ENCODE measurements around the gene DENND6B.

DENND6B gene

GRCh38 chr22:50305923-50306566 lies 20.8 kb downstream of the DENND6B start:
- H2AK5ac ChIP-seq (ENCODE audit: low read length) = no peak overlapping the region
- no peaks in the 10 kb centered on the region for H3K4me1 ChIP-seq (ENCODE audit: control insufficient read depth, low read depth, low read length)
- H3K4ac ChIP-seq (ENCODE audit: low read depth, low read length) = peak overlapping the region; percentile 21
- no peak overlapping the region for H2BK15ac ChIP-seq (replicated peaks; ENCODE audit: low read depth)
- H4K5ac ChIP-seq (ENCODE audit: low read length) = no peak overlapping the region
- no peak overlapping the region for H3K4me3 ChIP-seq (ENCODE audit: low read length)
- peak overlapping the region; percentile 42 for H3K18ac ChIP-seq (ENCODE audit: low read length)
- no peak overlapping the region for H2BK120ac ChIP-seq (ENCODE audit: low read depth, low read length)
- peak; percentile 53 for DNase-seq
- H4K8ac ChIP-seq (ENCODE audit: low read depth, low read length) = no peak overlapping the region
- peaks cover 3% of the 10 kb centered on the region for H3K79me1 ChIP-seq (ENCODE audit: low read length)
- H3K4me2 ChIP-seq (ENCODE audit: low read length) = peak overlapping the region; percentile 67
- H3K79me2 ChIP-seq (ENCODE audit: control insufficient read depth, insufficient read depth, low read length) = no peaks in the 10 kb centered on the region
- H3K27me3 ChIP-seq (ENCODE audit: insufficient read depth, low read length, poor library complexity) = no peaks in the 10 kb centered on the region
- peak overlapping the region; percentile 57 for H3K56ac ChIP-seq (ENCODE audit: low read length)
- no peaks in the 10 kb centered on the region for H3K36me3 ChIP-seq (ENCODE audit: control insufficient read depth, insufficient read depth, low read length)
- H2BK5ac ChIP-seq (ENCODE audit: low read length) = no peak overlapping the region
- no CpG with 5 or more reads among the region's 21 CpGs for WGBS (ENCODE audit: extremely low coverage, insufficient coverage, low lambda C conversion rate)
- no peak overlapping the region for H3K27ac ChIP-seq (ENCODE audit: low read depth, low read length)
- H3K9ac ChIP-seq (ENCODE audit: low read length) = peak overlapping the region; percentile 83
- peak overlapping the region; percentile 57 for H3K23ac ChIP-seq (ENCODE audit: low read length)

- Histone ChIP-seq H2BK120ac (ENCODE audit: low read depth, low read length) (no peak overlapping the region), H3K79me2 (ENCODE audit: control insufficient read depth, insufficient read depth, low read length) (no peaks in the 10 kb centered on the region), H3K36me3 (ENCODE audit: control insufficient read depth, insufficient read depth, low read length) (no peaks in the 10 kb centered on the region), H3K23ac (ENCODE audit: low read length) (no peak overlapping the region), H3K4me2 (ENCODE audit: low read length) (no peak overlapping the region), H2AK5ac (ENCODE audit: low read length) (no peak overlapping the region), H4K5ac (ENCODE audit: low read length) (no peak overlapping the region), H2BK5ac (ENCODE audit: low read length) (no peak overlapping the region), H3K4me1 (ENCODE audit: control insufficient read depth, low read depth, low read length) (no peaks in the 10 kb centered on the region), H4K8ac (ENCODE audit: low read depth, low read length) (no peak overlapping the region), H2BK15ac (replicated peaks; ENCODE audit: low read depth) (no peak overlapping the region), H3K9ac (ENCODE audit: low read length) (no peak overlapping the region), H3K79me1 (ENCODE audit: low read length) (peaks cover 3% of the 10 kb centered on the region), H3K27ac (ENCODE audit: low read depth, low read length) (no peak overlapping the region), H3K27me3 (ENCODE audit: insufficient read depth, low read length, poor library complexity) (no peaks in the 10 kb centered on the region), H3K4ac (ENCODE audit: low read depth, low read length) (no peak overlapping the region), H3K18ac (ENCODE audit: low read length) (no peak overlapping the region), H3K56ac (ENCODE audit: low read length) (no peak overlapping the region), H3K4me3 (ENCODE audit: low read length) (no peak overlapping the region)
- no peak for DNase-seq
- WGBS (ENCODE audit: extremely low coverage, insufficient coverage, low lambda C conversion rate) = no CpG with 5 or more reads among the region's 14 CpGs
Observed at GRCh38 chr22:50305393-50305922, 21.4 kb downstream of the DENND6B start.

- Histone ChIP-seq H3K4me3 (ENCODE audit: low read length) (no peak overlapping the region), H2AK5ac (ENCODE audit: low read length) (no peak overlapping the region), H3K27ac (ENCODE audit: low read depth, low read length) (no peak overlapping the region), H2BK5ac (ENCODE audit: low read length) (no peak overlapping the region), H3K27me3 (ENCODE audit: insufficient read depth, low read length, poor library complexity) (no peaks in the 10 kb centered on the region), H4K8ac (ENCODE audit: low read depth, low read length) (no peak overlapping the region), H3K4me1 (ENCODE audit: control insufficient read depth, low read depth, low read length) (no peaks in the 10 kb centered on the region), H3K36me3 (ENCODE audit: control insufficient read depth, insufficient read depth, low read length) (no peaks in the 10 kb centered on the region), H4K5ac (ENCODE audit: low read length) (no peak overlapping the region), H2BK120ac (ENCODE audit: low read depth, low read length) (no peak overlapping the region), H3K79me1 (ENCODE audit: low read length) (peaks cover 3% of the 10 kb centered on the region), H3K56ac (ENCODE audit: low read length) (peak overlapping the region; percentile 60), H3K4me2 (ENCODE audit: low read length) (no peak overlapping the region), H3K79me2 (ENCODE audit: control insufficient read depth, insufficient read depth, low read length) (no peaks in the 10 kb centered on the region), H3K18ac (ENCODE audit: low read length) (no peak overlapping the region), H2BK15ac (replicated peaks; ENCODE audit: low read depth) (no peak overlapping the region), H3K9ac (ENCODE audit: low read length) (no peak overlapping the region), H3K23ac (ENCODE audit: low read length) (no peak overlapping the region), H3K4ac (ENCODE audit: low read depth, low read length) (no peak overlapping the region)
- no peak for DNase-seq
- no CpG with 5 or more reads among the region's 22 CpGs for WGBS (ENCODE audit: extremely low coverage, insufficient coverage, low lambda C conversion rate)
Observed at GRCh38 chr22:50304528-50305392, 22.1 kb downstream of the DENND6B start.

GRCh38 chr22:50303848-50304527 lies 22.8 kb downstream of the DENND6B start:
- H3K4ac ChIP-seq (ENCODE audit: low read depth, low read length) = no peak overlapping the region
- no CpG with 5 or more reads among the region's 11 CpGs for WGBS (ENCODE audit: extremely low coverage, insufficient coverage, low lambda C conversion rate)
- H4K5ac ChIP-seq (ENCODE audit: low read length) = no peak overlapping the region
- no peak overlapping the region for H2BK120ac ChIP-seq (ENCODE audit: low read depth, low read length)
- H3K9ac ChIP-seq (ENCODE audit: low read length) = no peak overlapping the region
- H3K27ac ChIP-seq (ENCODE audit: low read depth, low read length) = no peak overlapping the region
- no peak overlapping the region for H4K8ac ChIP-seq (ENCODE audit: low read depth, low read length)
- no peak overlapping the region for H3K23ac ChIP-seq (ENCODE audit: low read length)
- H3K4me2 ChIP-seq (ENCODE audit: low read length) = no peak overlapping the region
- no peaks in the 10 kb centered on the region for H3K4me1 ChIP-seq (ENCODE audit: control insufficient read depth, low read depth, low read length)
- H2BK5ac ChIP-seq (ENCODE audit: low read length) = no peak overlapping the region
- no peaks in the 10 kb centered on the region for H3K27me3 ChIP-seq (ENCODE audit: insufficient read depth, low read length, poor library complexity)
- H3K79me2 ChIP-seq (ENCODE audit: control insufficient read depth, insufficient read depth, low read length) = no peaks in the 10 kb centered on the region
- no peak overlapping the region for H2AK5ac ChIP-seq (ENCODE audit: low read length)
- no peaks in the 10 kb centered on the region for H3K36me3 ChIP-seq (ENCODE audit: control insufficient read depth, insufficient read depth, low read length)
- peaks cover 3% of the 10 kb centered on the region for H3K79me1 ChIP-seq (ENCODE audit: low read length)
- H3K18ac ChIP-seq (ENCODE audit: low read length) = no peak overlapping the region
- H3K4me3 ChIP-seq (ENCODE audit: low read length) = no peak overlapping the region
- peak; percentile 68 for DNase-seq
- H3K56ac ChIP-seq (ENCODE audit: low read length) = no peak overlapping the region
- H2BK15ac ChIP-seq (replicated peaks; ENCODE audit: low read depth) = no peak overlapping the region

GRCh38 chr22:50303515-50303847 lies 23.3 kb downstream of the DENND6B start:
- Histone ChIP-seq H3K56ac (ENCODE audit: low read length) (no peak overlapping the region), H3K4me3 (ENCODE audit: low read length) (no peak overlapping the region)

More at GRCh38 chr22:50303515-50303847, 23.3 kb downstream of the DENND6B start:
- Histone ChIP-seq H2BK5ac (ENCODE audit: low read length) (no peak overlapping the region), H3K36me3 (ENCODE audit: control insufficient read depth, insufficient read depth, low read length) (no peaks in the 10 kb centered on the region), H3K27me3 (ENCODE audit: insufficient read depth, low read length, poor library complexity) (no peaks in the 10 kb centered on the region), H3K9ac (ENCODE audit: low read length) (no peak overlapping the region), H3K23ac (ENCODE audit: low read length) (no peak overlapping the region), H3K4me1 (ENCODE audit: control insufficient read depth, low read depth, low read length) (no peaks in the 10 kb centered on the region), H4K5ac (ENCODE audit: low read length) (no peak overlapping the region), H3K4me2 (ENCODE audit: low read length) (no peak overlapping the region), H3K79me1 (ENCODE audit: low read length) (peaks cover 3% of the 10 kb centered on the region), H2AK5ac (ENCODE audit: low read length) (no peak overlapping the region), H2BK120ac (ENCODE audit: low read depth, low read length) (no peak overlapping the region), H2BK15ac (replicated peaks; ENCODE audit: low read depth) (no peak overlapping the region), H3K4ac (ENCODE audit: low read depth, low read length) (no peak overlapping the region), H3K27ac (ENCODE audit: low read depth, low read length) (no peak overlapping the region), H3K18ac (ENCODE audit: low read length) (no peak overlapping the region), H3K79me2 (ENCODE audit: control insufficient read depth, insufficient read depth, low read length) (no peaks in the 10 kb centered on the region), H4K8ac (ENCODE audit: low read depth, low read length) (no peak overlapping the region)
- WGBS (ENCODE audit: extremely low coverage, insufficient coverage, low lambda C conversion rate) = no CpG with 5 or more reads among the region's 7 CpGs
- DNase-seq = no peak
